GM12872 (cell line): Measurements from ENCODE around the gene SCAF1.

Source experiments
- CTCF ChIP-seq: IDR thresholded peaks from 3 replicates; pipeline ENCODE4 v1.5.1; 2011; ENCODE audit warnings: low read depth, mild to moderate bottlenecking, low read length, moderate library complexity; ENCODE audit not compliant: insufficient read depth

Gene SCAF1

DNA sequence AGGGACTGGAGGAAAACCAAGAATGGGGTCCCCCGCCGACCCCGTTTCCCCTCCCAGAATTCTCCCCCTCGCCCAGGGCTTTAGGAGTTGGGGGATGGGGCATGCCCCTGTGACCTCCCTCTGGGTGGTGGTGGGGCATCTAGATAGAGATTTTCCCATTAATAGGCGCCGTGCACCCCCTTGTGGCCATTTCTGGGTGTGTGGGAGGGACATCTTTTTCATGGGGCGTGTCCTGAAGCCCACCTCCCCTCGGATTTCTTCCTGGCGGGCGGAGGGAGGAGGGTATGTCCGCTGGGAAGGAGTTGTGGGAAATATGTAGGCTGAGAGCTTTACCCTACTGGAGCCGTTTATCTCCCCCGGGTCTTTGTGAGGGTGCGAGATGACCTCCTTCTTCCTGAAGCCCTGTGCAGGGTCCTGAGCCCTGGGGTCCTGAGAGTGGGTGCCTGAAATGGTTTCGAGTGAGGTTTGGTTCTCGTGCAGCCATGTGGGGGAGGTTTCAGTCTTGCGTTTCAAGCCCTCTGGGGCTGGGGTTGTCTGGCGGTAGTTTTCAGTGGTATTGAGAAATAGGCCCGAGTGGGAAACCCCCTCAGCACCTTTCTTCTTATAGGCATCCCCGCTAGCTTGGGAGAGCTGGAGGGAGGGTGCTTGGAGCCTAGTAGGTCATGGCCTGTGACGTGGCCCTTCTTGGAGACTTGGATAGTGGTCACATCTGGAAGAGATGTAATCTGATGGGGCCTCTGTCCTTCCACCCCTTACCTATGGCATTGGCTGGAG, 36.1 kb downstream of the SCAF1 start:
- TF ChIP-seq CTCF: peak; percentile 74

DNA sequence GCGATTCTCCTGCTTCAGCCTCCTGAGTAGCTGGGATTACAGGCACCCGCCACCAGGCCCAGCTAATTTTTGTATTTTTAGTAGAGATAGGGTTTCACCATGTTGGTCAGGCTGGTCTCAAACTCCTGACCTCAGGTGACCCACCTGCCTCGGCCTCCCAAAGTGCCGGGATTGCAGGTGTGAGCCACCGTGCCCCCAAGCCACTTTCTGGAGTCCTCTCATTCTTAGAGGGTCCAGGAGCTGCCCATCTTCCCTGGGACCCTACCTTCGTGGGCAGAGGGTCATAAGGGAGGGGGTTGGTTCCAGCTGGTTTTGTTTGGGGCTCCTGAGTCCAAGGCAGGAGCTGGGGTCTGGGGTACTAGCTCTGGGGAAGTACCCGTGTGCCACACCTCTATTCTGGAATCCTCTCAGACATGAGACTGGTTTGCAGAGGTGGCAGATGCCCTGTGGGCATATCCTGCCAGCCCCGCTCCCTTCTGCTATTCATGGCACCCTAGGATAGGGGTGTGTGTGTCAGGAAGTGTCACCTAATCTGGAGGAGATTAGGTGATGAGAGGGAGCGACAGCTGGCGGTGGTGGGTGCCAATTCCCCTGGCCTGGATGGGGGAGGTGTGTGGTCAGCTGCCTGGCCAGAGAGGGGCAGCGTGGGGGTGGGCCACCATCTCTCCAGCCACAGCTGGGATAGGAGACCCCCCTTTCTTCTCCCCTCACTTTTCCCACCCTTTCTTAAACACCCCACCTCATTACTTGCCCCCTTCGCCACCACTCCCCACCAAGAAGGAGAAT, 37.2 kb downstream of the SCAF1 start:
- no peak for TF ChIP-seq CTCF

DNA sequence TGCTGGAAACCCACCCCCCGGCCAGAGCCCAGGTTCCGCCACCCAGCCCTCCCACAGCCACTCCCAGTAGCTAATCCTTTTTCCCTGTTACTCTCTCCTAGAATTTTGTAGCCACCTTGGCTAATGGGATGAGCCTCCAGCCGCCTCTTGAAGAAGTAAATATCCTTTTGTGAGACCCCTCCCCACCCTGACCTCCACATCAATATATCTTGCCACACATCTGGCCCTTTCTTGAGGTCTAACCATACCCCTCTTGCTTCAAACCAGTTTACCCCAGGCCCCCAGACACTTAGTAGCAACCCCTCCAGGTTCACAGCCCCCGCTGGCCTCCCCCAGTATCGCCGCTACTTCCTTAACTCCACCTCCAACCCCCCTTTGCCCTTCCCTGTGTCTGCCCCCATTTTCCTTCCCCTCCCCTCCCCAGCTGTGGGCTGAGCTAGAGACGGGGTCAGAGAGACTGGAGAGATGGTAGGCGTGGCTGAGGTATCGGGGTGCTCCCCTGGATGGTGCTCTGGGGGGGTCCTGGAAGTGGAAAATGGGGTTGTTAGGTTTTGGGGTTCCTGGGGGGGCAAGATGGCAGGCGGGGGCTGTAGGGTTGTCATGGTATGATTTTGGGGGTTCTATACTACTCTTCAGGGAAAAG, 37.9 kb downstream of the SCAF1 start:
- 0 out of 3 replicates have a peak, but pooled peaks have one; percentile 2 for TF ChIP-seq CTCF

DNA sequence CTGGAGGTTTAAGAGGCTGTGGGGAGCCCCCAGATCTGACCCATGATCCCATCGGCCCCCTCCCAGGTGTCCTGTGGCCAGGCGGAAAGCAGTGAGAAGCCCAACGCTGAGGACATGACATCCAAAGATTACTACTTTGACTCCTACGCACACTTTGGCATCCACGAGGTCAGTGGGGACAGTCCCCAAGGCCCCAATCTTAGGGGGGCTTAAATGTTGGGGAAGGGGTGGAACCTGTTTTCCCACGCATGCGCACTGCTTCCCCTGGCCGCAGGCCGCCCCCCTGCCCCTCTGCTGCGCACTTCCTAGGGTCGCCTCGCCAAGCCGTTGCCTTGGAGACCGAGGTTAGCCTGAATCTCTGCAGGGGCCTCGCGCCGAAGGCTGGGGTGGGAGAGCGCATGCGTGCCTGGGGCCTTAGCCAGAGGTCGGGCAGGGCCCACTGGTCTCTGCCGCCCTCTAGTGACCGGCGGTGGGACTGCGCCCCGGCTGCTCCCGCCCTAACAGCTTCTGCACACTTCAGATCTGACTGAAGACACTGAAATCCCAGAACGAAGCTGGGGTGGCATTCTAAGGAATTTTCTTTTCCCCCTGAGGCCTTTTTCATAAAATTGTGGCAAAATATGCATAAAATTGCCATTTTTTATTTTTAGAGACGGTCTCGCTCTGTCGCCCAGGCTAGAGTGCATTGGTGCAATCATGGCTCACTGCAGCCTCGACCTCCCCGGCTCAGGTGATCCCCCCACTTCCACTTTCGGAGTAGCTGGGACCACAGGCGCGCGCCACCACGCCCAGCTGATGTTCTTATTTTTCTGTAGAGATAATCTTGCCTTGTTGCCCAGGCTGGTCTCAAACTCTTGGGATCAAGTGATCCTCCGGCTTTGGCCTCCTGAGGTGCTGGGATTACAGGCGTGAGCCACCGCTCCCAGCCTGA, 38.7 kb downstream of the SCAF1 start:
- TF ChIP-seq CTCF: peak; percentile 100

DNA sequence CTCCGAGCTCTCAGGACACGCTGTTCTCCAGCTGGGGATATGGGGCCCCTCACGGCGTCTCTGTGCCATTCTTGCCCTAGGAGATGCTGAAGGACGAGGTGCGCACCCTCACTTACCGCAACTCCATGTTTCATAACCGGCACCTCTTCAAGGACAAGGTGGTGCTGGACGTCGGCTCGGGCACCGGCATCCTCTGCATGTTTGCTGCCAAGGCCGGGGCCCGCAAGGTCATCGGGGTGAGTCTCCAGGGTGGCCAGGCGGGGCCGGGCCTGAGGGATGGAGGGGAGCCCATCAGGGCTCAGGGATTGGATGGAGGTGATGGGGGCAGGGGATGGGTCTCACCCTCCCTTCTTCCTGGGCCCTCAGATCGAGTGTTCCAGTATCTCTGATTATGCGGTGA, 39.8 kb downstream of the SCAF1 start:
- no peak for TF ChIP-seq CTCF

GRCh38 chr19:49682274-49682673, 40.3 kb downstream of the SCAF1 start:
- TF ChIP-seq CTCF: no peak

GRCh38 chr19:49683814-49684250, 41.8 kb downstream of the SCAF1 start:
- TF ChIP-seq CTCF: no peak
